NK-92 treated with Interleukin-12 subunit alpha and Interleukin-12 subunit beta, amount 100 ng/mL, for 24 hours (cell line): ENCODE measurements around the gene SREBF2.

Experiments used
- DNase-seq: peaks from one replicate; lab custom pipeline; 2025; lab: John Stamatoyannopoulos, UW

Gene SREBF2

DNA sequence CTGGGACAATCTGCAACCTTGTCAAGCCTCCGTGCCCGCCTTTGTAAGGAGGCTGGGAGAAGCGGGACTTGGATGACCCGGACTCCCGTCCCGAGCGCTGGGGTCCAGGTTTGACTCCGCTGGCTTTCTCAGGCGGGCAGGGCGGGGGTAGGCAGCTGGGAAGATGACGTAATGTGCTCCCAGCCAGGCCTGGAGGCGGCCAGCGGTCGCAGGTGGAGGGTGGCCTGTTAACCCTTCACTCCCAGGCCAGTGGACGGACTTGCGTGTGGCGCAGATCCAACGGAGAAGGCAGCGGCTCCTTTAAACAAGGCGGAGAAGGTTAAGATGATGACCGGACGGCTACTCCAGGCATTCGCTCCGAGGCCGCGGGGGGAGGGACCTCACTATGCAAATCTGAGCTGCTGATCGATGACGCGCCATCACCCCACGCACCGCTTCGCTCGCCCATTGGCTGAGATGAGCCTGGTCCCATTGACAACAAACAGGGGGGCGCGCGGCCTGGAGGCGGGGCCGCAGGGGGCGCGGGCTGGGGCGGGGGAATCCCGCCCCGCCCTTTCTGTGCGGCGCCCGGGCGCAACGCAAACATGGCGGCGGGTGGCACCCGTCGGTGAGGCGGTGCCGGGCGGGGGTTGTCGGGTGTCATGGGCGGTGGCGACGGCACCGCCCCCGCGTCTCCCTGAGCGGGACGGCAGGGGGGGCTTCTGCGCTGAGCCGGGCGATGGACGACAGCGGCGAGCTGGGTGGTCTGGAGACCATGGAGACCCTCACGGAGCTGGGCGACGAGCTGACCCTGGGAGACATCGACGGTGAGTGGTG lies at the start of gene SREBF2:
TSS of gene SREBF2 (plus strand) at position 553 of the 816 bp plus-strand sequence. CDS start at position 719, 166 bp downstream.
- DNase-seq, result peak; percentile 98

DNA sequence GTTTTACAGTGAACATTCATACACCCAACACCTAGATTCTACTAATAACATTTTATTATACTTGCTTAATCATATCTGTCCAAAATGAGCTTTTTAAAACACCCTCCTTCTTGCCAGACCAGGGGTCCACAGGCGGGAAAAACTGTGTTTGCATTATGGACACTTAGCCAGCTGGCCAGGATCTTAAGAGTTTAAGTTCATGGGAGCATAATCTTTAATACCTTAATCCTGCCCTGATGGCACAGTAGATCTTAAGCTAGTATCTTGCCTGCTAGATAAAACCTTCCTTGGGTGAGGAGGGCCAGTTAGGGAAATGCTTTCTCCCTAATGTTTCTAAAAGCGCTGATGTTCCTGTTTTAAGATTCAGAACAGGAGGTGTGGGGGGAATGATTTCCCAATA lies 45.6 kb upstream of the SREBF2 start:
- no peak for DNase-seq

DNA sequence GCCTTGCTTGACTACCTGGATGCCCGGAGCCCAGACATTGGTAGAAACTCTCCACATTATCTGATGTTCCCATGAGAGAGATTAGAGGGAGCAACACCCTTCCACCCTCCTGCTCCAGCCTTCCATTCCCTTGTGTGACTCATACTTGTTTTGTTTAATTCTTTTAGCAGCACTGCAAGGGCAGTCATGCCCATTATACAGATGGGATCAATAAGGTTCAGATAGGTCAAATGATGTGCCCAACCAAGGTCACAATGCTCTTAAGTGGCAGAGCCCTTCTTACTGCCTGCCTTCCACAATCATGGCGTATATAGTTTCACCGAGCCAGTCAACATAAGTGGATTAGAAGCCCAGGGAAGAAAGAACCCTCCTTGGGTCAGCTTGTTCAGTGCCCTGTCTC lies 39.0 kb upstream of the SREBF2 start:
- no peak for DNase-seq

DNA sequence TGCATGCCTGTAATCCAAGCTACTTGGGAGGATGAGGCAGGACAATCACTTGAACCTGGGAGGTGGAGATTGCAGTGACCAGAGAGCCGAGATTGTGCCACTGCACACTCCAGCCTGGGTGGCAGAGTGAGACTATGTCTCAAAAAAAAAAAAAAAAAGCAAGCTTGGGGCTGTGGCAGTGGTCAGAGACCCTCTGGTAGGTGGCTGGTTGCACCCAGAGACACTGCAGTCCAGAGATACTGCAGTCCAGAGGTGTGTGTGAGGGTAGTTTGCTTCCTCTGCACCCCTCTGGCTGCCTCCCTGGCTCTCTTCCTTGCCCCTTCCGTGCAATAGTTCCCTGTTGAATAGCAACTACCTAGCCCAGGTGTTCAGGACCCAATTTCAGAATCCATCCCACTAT lies 34.2 kb upstream of the SREBF2 start:
- no peak for DNase-seq

DNA sequence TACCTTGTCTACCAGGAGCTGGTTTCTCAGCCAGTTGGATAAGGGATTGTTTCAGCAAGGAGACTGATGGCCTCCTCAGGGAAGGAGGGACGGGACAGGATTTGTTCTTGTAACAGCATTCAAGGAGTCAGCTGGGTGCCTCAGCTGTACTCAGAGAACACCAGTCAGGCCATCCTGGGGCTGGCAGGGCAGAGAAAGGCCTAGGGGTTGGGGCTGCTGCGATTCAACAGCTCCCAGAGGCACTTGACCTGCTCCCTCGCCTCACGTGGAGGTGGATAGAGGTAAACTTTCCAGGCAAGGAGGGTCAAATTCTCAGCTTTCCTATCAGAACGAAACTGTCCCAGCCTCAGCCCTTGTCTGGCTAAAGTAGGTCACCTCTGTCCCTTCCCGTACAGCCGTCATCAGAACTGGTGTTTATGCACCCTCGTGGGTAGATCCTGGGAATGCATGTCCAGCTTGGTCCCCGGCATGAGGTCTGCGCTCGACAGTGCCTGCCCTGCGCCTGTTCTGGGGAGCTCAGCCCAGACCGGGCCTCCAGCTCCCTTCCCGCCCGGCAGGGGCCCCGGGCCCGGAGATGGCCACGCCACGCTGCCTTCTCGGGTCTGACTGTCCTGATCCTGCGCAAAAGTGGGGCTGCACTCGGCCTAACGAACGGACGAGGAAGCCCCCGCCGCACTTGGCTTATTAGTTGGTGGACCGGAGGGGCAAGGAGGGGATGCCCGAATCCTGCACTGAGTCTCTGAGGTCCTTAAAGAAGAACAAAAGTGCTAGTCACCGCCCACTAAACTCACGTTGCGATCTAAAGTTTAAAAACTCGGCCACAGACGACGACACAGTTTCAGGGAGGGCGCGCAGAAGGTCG lies 33.2 kb upstream of the SREBF2 start:
- DNase-seq, result no peak

DNA sequence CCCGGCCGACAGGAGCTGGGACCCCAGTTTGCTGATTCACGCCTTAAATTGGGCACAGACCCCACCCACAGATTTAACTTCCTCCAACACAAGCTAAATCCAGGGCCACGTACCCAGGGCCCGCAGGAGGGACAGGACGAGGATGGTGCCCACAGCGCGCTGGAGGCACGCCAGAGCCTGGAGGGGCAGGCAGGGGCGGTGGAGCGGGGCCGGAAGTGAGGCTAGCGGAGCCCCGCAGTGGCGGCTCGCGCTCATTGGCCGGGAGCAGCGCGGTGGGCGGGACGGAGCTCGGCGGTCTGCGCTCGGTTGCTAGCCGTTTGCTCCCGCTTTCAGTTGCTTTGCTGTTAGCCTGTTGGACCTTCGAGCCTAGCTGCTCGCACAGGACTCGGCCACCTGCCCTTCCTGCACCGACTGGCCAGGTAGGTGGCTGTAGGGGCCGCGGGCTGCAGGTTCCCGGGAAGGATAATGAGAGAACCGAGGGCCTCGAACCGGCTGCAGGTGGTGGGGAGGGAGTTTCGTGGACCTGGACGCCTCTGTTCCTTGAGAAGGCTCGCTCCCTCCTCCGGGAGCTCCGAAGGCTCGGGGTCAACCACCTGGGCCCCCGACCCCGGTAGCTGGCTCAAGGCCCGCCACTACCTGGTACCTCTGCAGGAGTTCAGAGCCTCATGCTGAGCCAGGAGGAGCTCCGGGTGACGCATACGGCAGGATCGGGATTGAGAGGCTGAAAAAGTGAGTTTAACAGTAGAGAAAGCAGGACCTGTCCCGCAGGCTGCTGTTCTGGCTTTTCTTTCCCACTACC lies 32.4 kb upstream of the SREBF2 start, which contains the start of gene CCDC134:
TSS of gene CCDC134 (plus strand) at position 332 of the 799 bp plus-strand sequence. CDS start 8,212 bp downstream, outside the sequence.
- DNase-seq, result peak; percentile 77

DNA sequence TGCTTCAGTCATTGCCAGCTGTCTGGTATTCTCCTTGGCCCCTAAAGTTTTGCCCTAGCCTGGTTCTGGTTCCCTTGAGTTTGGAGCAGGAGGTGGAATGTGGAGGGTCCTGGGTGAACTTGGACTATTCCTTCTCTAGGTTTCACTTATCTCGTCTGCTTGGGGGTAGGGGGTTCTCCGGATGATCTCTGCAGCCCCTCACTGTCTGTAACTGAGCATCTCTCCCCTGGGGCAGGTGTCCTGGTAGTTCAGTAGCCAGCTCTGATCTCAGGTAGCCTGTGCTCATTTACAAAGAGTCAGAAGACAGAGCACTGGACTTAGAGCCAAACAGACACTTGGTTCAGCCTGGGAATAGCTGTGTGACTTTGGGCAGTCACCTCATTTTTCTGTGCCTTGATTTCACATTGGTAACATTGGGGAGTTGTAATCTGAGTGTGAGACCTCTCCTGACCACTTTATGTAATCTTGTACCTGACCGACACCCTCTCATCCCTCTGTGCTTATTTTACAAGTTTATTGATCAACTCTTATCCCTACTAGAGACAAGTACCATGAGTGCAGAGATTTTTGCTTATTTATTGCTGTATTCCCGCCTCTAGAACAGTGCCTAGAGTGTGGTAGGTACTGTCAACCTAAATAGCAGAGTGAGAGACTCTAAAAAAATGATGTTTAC lies 31.6 kb upstream of the SREBF2 start:
- DNase-seq, result no peak

DNA sequence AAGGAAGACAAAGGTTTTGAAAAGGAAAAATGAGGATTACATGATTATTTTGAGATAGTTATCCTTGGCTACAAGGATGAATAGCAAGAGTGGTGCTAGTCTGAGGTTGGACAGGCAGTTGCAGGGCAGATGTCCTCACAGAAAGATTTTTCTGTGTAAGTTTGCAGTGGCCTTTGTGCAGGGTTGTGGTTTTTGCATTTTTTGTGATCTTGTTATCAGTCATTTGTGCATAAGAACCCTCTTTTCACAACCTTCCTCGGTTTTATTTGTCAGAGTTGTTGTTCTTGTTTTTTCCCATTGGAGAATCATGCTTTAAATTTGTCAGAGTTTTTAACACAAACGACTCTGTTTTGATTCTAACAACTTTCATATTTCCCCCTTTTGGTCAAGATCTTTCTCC lies 31.0 kb upstream of the SREBF2 start:
- DNase-seq, result no peak

DNA sequence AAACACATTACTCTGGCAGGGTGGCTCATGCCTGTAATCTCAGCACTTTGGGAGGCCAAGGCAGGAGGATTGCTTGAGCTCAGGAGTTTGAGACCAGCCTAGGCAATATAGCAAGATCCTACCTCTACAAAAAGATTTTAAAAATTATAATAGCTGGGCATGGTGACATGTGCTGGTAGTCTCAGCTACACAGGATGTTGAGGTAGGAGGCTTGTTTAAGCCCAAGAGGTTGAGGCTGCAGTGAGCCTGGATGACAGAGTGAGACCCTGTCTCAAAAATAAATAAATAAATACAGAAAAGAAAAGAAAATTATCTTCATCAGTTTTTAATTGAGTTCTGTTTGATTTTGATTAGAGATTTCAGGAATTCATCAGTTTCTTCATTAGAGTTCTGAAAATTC lies 27.3 kb upstream of the SREBF2 start:
- DNase-seq, result no peak

DNA sequence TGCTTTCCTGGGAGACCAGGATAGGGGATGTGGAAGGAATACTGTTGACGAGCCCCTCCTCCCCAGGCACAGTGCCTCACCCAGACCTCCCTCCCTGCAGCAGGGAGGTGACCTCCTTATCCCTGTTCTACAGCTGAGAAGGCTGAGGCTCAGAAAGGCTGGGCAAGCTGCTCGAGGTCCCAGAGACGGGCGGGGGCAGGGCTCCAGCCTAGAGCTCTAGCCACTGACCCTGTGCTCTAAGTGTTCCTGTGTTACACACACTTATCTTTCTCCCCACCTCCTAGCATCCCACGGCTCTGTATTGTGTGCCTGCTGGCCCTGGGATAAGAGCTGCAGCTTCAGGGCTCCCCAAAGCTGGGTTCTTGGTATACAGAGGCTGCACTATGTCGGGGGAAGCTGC lies 24.5 kb upstream of the SREBF2 start:
- DNase-seq, result no peak

DNA sequence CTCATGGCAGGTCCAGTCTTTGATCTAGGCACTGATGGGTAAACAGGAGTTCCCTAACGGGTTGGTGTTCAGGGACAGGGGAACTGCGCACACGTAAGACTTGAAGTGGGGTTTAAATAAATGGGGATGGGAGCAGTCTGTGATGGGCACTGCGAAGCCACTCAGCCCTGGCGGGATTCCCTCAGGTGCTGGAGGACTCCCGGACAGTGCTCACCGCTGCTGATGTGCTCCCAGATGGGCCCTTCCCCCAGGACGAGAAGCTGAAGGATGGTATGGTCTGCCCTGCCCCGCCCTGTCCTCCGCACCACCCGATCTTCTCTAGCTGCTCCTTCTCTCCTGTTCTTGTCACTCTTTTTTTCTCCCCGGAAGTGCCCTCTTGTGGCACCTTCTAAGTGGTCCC lies 22.9 kb upstream of the SREBF2 start:
- DNase-seq, result no peak

DNA sequence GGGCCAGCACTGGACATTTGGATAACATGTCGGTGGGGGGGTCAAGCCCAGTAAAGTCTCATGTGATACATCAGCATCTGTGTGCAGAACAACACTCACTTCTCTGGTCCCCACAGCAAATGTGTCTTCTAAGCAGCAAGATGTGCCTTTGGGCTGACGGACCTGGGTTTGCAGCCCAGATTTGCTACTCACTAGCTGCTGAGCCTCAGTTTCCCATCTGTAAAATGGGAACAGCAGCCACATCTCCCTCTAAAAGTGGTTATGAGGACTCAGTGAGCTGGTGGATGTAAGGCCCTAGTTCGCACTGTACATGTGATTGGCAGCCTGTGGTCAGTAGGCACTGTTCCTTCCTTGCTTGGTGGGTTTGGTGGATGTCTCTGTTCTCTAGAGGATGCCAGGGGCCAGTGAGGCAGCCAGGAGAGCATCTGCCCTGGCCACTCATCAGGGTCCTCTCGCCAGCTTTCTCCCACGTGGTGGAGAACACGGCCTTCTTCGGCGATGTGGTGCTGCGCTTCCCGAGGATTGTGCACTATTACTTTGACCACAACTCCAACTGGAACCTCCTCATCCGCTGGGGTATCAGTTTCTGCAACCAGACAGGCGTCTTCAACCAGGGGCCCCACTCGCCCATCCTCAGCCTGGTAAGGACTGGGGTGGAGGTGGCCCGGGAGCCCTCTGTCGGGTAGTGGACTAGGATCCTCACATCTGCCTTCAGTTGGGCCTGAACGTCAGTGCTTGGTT lies 19.9 kb upstream of the SREBF2 start:
- DNase-seq, result no peak

DNA sequence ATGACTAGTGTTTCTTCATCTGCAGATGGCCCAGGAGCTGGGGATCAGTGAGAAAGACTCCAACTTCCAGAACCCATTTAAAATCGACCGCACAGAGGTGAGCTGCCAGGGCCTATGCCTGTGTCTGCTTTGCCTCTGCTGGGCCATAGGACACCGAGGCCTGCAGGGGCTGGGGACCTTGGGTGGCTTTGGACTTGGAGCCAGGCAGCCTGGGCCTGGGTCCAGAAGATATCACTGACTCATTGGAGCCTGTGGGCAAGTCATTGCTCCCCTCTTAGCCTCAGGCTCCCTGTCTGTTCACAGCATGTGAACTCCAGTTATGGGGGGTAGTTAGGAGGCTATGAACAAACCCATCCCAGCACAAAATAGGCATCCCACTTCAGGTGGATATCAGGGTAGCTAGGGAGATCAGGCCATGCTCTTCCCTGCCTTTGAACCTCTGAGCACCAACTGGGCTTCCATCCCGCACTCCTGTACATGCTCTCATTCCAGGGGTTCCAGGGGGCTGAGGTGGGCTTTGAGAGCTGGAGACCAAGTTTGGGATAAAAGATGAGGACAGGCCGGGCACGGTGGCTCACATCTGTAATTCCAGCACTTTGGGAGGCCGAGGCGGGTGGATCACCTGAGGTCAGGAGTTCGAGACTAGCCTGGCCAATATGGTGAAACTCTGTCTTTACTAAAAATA lies 19.0 kb upstream of the SREBF2 start:
- DNase-seq, result no peak

DNA sequence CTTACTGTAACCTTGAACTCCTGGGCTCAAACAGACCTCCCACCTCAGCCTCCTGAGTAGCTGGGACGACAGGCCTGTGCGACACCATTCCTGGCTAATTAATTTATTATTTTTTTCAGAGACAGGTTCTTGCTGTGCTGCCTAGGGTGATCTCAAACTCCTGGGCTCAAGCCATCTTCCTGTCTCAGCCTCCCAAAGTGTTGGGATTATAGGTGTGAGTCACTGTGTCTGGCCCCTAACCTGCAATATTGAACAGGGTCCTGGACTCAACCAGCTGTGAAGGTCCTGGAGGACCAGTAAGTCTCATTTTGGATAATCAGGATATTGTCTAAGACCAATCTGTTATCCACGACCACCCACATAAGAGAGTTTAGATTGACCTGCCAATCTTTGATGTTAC lies 17.2 kb upstream of the SREBF2 start:
- DNase-seq, result no peak

DNA sequence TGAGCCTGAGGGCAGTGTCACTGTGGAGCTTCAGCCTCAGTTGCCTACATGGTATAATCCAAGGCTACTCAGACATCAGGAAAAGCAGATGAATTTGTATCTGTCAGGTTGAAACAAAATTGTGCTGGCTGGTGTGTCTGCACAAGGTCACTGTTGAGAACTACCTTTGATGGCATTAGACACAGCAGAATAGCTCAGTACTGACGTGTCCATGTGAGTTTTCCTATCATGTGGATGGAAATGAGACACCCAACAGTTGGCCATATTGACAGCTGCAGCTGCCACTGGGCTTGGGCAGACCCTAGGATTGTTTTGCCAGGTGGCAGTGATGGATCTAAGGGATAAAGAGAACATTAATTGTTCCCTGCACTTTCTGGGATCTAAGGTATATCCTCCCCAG lies 16.7 kb upstream of the SREBF2 start:
- no peak for DNase-seq

DNA sequence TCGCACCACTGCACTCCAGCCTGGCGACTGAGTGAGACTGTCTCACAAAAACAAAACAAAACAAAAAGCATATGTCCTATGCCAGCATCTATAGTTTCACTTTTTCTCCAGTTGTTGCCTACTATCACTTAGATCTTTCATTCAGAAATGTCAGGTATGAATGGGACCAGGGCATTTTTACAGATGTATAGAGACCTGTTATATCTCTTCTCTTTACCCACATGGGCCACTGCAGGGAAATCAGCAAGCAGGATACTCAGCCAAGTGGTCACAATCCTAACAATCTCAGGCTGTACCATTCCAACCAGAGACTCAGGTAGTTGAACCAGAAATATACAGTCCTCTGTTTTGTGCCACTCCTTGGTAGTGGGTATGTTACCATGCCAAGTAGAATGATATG lies 16.0 kb upstream of the SREBF2 start:
- no peak for DNase-seq

DNA sequence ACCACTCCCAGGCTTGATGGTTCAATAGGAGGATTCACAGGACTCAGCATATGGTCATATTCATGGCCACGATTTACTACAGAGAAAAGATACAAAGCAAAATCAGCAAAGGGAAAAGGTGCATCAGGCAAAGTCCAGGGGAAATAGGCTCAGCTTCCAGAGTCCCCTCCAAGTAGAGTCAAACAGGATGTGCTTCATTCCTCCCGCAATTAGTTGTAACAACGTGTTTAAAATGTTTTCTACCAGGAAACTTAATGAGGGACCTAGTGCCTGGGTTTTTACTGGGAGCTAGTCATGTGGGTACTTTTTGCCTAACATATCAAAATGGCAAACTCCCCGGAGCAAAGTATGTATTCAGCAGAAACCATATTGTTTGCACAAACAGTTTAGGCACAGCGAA lies 14.9 kb upstream of the SREBF2 start:
- DNase-seq, result no peak

DNA sequence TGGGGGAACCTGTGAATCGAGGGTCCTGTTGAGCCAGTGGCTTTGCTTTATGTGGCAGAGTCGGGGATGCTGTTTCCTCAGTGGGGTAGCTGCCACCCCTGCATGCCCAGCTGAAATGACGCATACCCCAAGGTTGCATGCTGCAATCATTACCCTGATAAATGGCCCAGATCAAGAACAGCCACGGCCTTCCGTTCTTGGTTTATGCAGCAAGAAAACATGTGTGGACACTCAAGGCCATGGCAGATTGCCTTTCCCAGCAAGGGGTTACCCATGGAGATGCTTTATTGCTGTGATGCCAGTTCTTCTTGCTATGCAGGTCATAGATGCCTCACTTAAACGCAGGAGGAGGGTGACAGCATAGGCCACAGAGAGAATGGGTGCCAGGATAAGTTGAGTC lies 14.3 kb upstream of the SREBF2 start:
- DNase-seq, result no peak

DNA sequence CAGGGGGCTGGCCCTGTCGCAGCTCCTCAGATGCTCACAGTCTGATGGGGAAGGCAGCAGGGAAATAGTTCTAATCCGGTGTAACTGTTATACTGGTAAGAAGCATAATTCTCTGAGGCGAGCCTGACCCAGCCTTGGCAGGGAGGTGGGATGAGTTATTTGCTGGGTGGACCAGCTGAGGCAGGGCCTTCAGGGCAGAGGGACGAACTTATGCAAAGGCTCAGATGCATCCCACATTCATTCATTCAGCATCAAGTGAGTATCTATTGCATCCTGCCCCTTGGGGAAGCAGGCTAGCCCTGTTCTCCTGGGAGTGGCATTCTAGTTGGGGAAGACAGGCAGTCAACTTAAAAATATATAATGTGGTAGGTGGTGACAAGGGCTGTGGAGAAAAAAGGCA lies 13.6 kb upstream of the SREBF2 start:
- DNase-seq, result no peak

DNA sequence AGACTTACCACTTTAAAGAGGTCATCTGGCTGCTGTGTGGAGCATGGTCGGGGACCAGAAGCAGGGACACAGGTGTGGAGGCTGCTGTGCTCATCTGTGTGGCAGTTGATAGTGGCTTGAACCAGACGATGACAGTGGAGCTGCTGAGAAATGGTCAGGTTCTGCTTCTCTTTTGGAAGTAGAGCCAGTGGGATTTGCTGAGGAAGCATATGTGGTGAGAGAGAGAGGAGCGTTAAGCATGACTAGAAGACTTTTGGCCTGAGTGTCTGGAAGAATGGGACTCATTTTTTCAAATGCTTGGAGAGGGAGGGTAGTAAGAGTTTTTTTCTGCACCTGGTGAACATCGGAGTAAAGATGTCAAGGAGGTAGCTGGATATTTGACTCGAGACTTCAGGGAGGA lies 12.5 kb upstream of the SREBF2 start:
- DNase-seq, result no peak
